GM12878 (cell line): ENCODE measurements around the gene SLC31A1. TPM values are rescaled to one million over a fixed set of nuclear protein-coding genes. Genes with fewer than 3 reads are reported as not detected.

Experiments
- ATF2 ChIP-seq: IDR thresholded peaks from 2 replicates; pipeline ENCODE4 v1.6.1; 2012; ENCODE audit warnings: low read length, inconsistent platforms
- DPF2 ChIP-seq: fragments of 450-650 bp; IDR thresholded peaks from 2 replicates; pipeline ENCODE4 v1.6.1; 2017; ENCODE audit warnings: mild to moderate bottlenecking
- E2F8 ChIP-seq: fragments of 450-650 bp; IDR thresholded peaks from 2 replicates; pipeline ENCODE4 v1.6.1; 2018; ENCODE audit warnings: mild to moderate bottlenecking, low read depth, moderate library complexity; ENCODE audit not compliant: partially characterized antibody
- E4F1 ChIP-seq: fragments of 450-650 bp; IDR thresholded peaks from 2 replicates; pipeline ENCODE4 v1.6.1; 2018; ENCODE audit warnings: borderline replicate concordance, mild to moderate bottlenecking; ENCODE audit not compliant: partially characterized antibody
- FOXK2 ChIP-seq: fragments of 450-650 bp; IDR thresholded peaks from 2 replicates; pipeline ENCODE4 v1.6.1; 2017; ENCODE audit warnings: mild to moderate bottlenecking, moderate library complexity
- GATAD2B ChIP-seq: fragments of 450-650 bp; conservative IDR thresholded peaks from 2 replicates; pipeline ENCODE4 v1.6.1; 2017; ENCODE audit warnings: low read depth, mild to moderate bottlenecking, moderate library complexity
- HDGF ChIP-seq: fragments of 450-650 bp; IDR thresholded peaks from 2 replicates; pipeline ENCODE4 v1.6.1; 2016; ENCODE audit warnings: antibody characterized with exemption
- POU2F2 ChIP-seq: IDR thresholded peaks from 3 replicates; pipeline ENCODE4 v1.6.1; 2011; ENCODE audit warnings: low read depth, mild to moderate bottlenecking, low read length, borderline replicate concordance
- RAD21 ChIP-seq: IDR thresholded peaks from 2 replicates; pipeline ENCODE4 v1.6.1; 2011; ENCODE audit warnings: mild to moderate bottlenecking, low read depth, low read length, moderate library complexity; ENCODE audit not compliant: insufficient read depth
- REST ChIP-seq: IDR thresholded peaks from 2 replicates; pipeline ENCODE4 v1.6.1; 2012; ENCODE audit warnings: mild to moderate bottlenecking, low read depth, low read length
- SP1 ChIP-seq: IDR thresholded peaks from one replicate; pipeline ENCODE4 v1.6.1; 2011; ENCODE audit warnings: low read depth, low read length
- SREBF2 ChIP-seq: IDR thresholded peaks from 2 replicates; pipeline ENCODE4 v1.6.1; 2012; ENCODE audit warnings: mild to moderate bottlenecking, low read length
- STAT3 ChIP-seq: IDR thresholded peaks from 2 replicates; pipeline ENCODE4 v1.6.1; 2011; ENCODE audit warnings: low read depth, low read length, improper control_type of control experiment
- TCF7 ChIP-seq: IDR thresholded peaks from 2 replicates; pipeline ENCODE4 v1.6.1; 2014; ENCODE audit warnings: antibody characterized with exemption, borderline replicate concordance
- ZBTB4 ChIP-seq: fragments of 450-650 bp; formaldehyde crosslinking; IDR thresholded peaks from 2 replicates; pipeline ENCODE4 v1.4.0; 2022; ENCODE audit warnings: mild to moderate bottlenecking, moderate library complexity
- ZNF217 ChIP-seq: fragments of 450-650 bp; IDR thresholded peaks from 2 replicates; pipeline ENCODE4 v1.6.1; 2017; ENCODE audit warnings: antibody characterized with exemption, mild to moderate bottlenecking
- ZNF384 ChIP-seq: IDR thresholded peaks from 2 replicates; pipeline ENCODE4 v1.6.1; 2012; ENCODE audit warnings: low read depth, mild to moderate bottlenecking, low read length, improper control_type of control experiment, borderline replicate concordance
- ZSCAN29 ChIP-seq: fragments of 450-650 bp; IDR thresholded peaks from 2 replicates; pipeline ENCODE4 v1.6.1; 2017; ENCODE audit warnings: mild to moderate bottlenecking, moderate library complexity
- polyA plus RNA-seq, 11 experiments: library from polyadenylated mRNA; depleted of rRNA in 4 of 11; unstranded in 6 of 11; stranded (reverse) in 5 of 11; fragments of >200 nt; fragmentation: Nextera tagmentation in 4 of 11; fragmentation: Illumina TruSeq in 1 of 11; extraction: Ambion mirVana in 4 of 11; extraction: Trizol in 1 of 11; gene quantifications; 1 replicate in 1 of 11; 2 replicates in 10 of 11; pipeline versions ENCODE4 v1.2.1 to v1.2.3, GENCODE V29; 2011 to 2016; ENCODE audit warnings: inconsistent platforms in 2 of 11, missing spikeins in 2 of 11, low read depth in 1 of 11
- total RNA-seq, 4 experiments: library from RNA; depleted of rRNA in 3 of 4; stranded (reverse); fragments of >200 nt in 3 of 4; fragmentation: Illumina TruSeq in 1 of 4; extraction: Trizol in 1 of 4; gene quantifications; 2 replicates each; pipeline versions ENCODE4 v1.2.1 to v1.2.3, GENCODE V29; 2013 to 2021

Gene SLC31A1
- total and polyA plus RNA-seq, 10 of the 15 experiments (the other 5 are each of a cell fraction or from before 2014, with no cell fraction given), result 7.3 to 16.2 (median 10.5) TPM

- TF ChIP-seq REST (no peak), STAT3 (no peak), HDGF (no peak), RAD21 (no peak), SP1 (no peak), GATAD2B (no peak), TCF7 (peak; percentile 28; the same call in 1 of the 2 replicates), ATF2 (peak; percentile 71), E2F8 (no peak), POU2F2 (peak; percentile 60; the same call in 1 of the 3 replicates), ZBTB4 (CRISPR knock-in tag) (no peak), DPF2 (peak; percentile 66), ZNF217 (no peak), ZSCAN29 (no peak), SREBF2 (no peak), ZNF384 (no peak), E4F1 (peak; percentile 65), FOXK2 (no peak)
Measured at GRCh38 chr9:113219969-113220368, 1.4 kb upstream of the SLC31A1 start (continued).
